ENCODE data around the gene PPIG.

DNA sequence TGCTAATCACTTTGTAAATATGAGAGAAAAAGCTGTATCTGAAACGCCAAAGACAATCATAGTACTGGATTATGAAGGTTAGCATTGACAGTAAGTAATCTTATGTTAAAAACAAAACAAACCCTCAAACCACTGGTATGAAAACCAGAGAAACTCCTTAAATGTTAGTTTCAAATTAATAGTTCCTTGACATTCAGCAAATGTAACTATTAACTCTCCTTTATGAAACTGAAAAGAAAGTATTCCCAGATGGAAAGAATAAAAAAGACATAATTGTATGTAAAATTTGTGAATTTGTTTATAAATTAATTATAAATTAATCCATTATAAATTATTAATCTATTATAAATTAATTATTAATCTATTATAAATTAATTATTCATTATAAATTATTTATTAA is 22.8 kb upstream of the PPIG start:
- TF ChIP-seq, protein P1, sequence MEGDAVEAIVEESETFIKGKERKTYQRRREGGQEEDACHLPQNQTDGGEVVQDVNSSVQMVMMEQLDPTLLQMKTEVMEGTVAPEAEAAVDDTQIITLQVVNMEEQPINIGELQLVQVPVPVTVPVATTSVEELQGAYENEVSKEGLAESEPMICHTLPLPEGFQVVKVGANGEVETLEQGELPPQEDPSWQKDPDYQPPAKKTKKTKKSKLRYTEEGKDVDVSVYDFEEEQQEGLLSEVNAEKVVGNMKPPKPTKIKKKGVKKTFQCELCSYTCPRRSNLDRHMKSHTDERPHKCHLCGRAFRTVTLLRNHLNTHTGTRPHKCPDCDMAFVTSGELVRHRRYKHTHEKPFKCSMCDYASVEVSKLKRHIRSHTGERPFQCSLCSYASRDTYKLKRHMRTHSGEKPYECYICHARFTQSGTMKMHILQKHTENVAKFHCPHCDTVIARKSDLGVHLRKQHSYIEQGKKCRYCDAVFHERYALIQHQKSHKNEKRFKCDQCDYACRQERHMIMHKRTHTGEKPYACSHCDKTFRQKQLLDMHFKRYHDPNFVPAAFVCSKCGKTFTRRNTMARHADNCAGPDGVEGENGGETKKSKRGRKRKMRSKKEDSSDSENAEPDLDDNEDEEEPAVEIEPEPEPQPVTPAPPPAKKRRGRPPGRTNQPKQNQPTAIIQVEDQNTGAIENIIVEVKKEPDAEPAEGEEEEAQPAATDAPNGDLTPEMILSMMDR (IDR thresholded peaks at IDR 0.05), result no peak
- no peak for TF ChIP-seq POLR2A (IDR thresholded peaks at IDR 0.05)

Measured in Peyer's patch (tissue), 4 donors.